Panc1 (cell line): ENCODE measurements around the gene PNKD.

Experiments
- CTCF ChIP-seq: fragments of 450-650 bp; IDR thresholded peaks from 2 replicates; pipeline ENCODE4 v1.5.1; 2017; ENCODE audit warnings: mild to moderate bottlenecking
- POLR2AphosphoS5 ChIP-seq: IDR thresholded peaks from 2 replicates; pipeline ENCODE4 v1.6.1; 2012; ENCODE audit warnings: mild to moderate bottlenecking, low read depth, low read length, moderate library complexity

- TF ChIP-seq CTCF = no peak
- TF ChIP-seq POLR2AphosphoS5 = no peak
Observed at GRCh38 chr2:218223046-218223445, 47.3 kb upstream of the PNKD start.
